ENCODE data around the gene TAF1C.

The TAF1C gene

DNA sequence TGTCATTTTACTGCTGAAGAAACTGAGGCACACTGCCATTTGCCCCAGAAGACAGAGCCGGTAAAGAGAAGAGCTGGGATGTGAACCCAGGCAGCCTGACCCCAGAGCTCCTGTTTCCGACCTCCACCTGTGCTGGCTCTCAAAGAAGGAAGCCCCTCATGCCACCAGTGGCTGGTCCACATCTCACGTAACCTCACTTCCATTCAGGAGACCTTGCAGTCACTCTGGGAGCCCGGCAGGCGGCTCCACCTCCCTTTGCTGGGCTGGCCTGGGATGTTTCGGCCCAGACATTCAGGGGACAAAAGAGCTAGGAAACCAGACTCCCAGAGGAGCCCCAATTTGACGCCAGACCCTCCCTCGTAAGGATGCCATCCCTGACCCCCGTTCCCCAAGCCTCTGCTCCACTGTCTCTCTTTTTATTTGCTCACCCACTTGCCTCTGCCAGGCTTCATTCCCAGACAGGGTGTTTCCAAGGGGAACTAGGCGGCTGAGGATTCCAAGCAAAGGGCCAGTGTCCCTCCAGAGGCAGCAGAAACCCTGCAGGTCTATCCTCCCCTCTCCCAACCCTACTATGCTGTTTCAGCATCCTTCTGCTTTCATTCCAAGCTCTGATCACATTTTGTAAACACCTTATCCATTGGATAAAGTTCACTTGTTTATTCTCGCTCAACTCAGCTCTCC is 2.8 kb downstream of the TAF1C start:
- peak; percentile 53 for DNase-seq (ENCODE audit: low spot score)

DNA sequence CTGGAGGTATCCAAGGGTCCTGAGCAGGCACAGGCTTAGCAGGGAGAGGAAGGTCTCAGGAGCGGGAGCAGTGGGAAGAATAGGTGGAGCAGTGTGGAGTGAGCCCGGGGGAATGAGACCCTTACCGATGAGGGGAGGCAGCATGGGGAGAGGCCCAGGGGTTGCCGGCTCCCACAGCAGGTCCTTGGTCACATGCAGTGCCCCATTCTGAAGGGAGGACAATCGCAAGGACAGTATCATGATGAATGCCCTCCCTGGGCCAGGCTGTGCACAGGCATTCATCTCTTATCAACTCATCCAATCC is 3.3 kb downstream of the TAF1C start:
- DNase-seq (ENCODE audit: low spot score) = no peak

DNA sequence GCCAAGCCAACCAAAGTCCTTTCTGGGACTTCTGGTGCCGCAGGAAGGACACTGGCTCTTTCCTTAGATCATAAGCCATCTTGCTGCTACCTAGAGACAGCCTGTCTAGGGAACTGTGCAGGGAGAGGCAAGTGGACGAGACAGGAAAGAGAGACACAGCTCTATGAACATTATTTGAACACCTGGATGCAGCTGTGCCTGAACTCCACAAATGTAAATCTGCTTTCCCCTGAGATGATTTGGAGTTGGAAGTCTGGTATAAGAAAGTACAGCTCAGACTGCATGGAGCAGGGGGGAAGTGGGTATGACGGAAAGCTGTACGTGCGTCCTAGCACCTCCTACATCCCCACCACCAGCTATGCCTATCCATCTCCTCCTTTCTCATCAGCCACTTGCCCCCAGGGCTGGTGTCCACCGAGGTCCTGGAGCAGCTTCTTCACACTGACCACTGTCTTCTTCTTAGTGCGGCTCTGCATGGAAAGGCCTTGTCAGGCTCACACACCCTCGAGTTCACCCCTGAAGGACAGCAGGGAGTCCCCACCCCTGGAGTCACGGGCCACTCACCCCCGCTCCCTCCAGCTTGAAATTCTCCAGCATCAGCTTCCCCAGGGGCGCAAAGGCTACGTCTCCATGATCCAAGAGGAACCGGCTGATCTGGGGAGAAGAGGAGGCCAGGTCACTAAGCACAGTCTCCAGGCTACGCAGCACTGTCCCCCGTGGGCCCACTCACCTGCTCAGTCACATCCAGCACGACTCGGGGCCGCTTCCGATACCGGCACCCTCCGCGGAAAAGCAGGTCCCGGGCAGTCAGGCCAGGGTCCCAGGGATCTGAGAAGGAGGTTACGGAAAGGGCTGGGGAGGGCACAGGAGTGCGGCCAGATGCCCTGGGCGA is 3.9 kb downstream of the TAF1C start:
- DNase-seq (ENCODE audit: low spot score) = no peak

DNA sequence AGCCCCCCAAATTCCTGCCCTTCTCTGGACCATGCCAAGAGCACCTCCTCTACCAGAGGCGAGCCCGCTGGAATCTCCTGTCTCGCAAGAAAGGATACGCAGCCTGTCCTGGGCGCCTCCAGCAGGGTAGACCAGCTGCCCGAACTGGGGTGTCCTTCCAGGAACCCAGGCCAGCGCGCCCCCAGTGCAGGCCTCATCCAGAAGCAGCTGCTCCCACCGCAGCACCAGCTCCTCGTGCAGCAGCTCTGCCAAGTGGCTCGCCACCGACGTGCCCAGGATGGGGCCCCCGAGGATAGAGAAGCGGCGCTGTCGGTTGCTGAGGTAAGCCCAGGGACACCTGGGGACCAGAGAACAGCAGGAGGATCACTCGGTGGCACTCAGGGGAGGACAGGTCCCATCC is 4.8 kb downstream of the TAF1C start:
- DNase-seq (ENCODE audit: low spot score) = no peak

DNA sequence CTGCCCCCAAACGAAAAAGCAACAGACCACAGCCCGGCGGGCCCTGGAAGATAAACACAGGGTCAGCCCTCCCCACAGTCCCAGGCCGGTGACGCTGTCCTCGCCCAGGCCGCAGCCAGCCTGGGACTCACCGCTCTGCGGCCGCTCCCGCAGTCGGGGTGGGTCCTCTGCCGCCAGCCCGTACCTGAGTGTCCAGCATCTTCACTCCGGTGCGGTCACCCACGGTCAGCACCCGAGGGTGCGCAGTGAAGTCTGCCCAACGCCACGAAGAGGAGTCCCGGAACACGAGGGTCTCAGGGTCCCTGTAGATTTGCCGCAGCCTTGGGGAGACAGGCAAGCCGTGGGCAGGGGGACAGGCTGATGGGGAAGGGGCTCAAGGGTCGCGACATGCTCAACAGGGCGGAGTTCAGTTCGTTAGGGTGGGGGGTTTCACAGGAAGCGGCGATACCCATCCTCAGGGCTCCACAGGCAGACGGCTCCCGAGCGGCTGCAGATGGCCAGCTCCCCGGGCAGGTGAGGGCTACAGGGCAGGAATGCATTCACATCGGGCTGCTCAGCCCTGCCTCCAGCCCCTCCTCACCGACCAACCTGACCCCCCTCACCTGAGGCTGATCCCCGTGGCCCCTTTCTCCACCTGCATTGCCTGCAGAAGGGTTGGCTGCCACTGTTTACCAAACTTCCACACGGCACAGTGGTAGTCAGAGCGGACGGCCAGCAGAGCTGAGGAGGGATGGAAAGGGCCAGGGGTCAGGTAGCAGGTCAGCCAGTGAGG is 5.5 kb downstream of the TAF1C start:
- no peak for DNase-seq (ENCODE audit: low spot score)

DNA sequence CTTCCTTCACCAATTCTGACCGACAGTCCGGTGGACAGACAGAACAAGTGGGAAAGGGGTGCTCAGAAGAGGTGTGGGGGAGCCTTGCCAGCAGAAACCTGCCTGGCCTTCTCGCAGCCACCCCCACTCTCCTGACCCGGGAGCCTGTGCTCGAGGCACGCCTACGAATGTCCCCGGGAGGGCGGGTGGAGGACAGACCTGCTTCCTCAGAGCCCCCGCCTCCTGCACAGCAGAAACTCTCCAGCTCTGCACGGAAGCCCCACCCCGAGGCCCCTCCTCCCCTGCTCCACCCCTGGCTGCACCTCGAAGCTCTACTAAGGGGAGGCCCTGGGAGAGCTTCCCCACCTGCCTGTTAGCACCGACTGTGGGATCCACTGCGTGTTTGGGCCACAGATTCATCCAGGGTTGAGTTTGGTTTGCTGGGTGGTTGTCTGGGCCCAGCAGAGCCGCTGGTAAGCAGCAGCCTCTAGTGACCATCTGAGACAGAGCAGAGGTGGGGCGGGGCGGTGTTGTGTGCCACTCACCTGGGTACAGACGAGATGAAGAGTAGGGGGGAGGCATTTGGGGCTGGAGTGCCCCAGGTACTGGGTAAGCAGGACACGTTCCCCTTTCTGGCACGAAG is 6.2 kb downstream of the TAF1C start:
- no peak for DNase-seq (ENCODE audit: low spot score)

DNA sequence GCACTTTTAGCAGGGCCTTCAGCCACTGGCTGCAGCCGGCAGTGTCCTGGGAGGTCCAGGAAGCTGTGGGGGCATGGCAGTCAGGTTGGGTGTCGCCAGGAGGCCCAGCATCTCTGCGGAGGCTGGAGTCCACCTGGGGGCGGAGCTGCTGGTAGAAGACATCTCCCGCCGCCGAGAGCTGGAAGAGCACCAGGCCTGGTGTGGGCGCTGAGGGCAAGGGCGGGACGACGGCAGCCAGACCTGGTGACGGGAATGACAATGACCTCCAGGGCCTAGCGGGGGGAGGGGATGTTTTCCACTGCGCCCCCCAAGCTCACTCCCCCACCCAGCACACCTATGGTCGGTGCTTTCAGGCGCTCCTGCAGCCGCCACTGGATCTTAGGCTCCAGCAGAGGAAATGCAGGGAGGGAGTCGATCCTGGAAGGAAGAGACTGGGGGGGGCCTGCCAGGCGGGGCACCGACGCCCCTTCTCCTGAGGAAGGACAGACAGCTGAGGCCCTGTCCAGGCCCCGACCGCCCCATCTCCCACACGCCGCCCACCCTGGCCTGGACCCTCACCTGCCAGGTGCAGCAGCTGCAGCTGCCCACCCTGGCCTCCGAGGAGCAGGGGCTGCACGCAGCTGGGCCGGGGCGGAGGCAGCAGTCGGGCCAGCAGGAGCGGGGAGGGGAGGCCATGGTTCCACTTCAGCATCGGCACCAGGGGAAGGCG is 7.1 kb downstream of the TAF1C start:
- no peak for DNase-seq (ENCODE audit: low spot score)

DNA sequence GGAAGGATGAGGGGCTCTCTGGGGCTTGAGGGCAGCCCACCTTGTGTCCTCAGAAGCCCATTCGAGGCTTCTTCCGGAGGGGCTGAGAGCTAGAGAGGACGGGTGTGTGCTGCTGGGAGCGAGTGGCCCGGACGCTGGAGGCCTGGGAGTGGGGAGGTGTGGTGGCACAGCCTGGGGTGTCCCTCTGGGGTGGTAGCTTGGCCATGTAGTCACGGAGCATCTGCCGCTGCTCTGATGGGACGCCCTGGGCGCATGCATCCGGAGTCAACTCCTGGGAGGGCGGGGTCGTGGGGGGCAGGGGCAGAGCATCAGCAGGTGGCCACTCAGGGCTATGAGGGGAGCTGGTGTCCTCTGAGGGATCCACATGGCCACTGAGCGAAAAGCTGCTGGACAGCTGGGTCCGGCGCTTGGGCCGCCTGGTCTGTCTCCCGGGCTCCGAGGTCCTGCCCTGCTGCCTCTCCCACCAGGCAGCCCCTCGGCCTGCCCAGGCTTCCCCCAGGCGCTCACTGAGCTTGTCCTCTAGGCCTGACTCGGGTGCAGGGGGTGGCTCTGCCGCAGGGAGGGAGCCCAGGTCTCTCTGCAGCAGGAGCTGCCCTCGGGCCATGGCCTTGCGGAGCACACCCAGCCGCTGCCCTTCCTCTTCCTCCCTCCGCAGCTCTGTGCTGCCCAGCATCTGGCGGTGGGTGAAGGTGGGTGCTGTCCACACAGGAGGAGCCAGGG is 7.8 kb downstream of the TAF1C start:
- DNase-seq (ENCODE audit: low spot score) = no peak

DNA sequence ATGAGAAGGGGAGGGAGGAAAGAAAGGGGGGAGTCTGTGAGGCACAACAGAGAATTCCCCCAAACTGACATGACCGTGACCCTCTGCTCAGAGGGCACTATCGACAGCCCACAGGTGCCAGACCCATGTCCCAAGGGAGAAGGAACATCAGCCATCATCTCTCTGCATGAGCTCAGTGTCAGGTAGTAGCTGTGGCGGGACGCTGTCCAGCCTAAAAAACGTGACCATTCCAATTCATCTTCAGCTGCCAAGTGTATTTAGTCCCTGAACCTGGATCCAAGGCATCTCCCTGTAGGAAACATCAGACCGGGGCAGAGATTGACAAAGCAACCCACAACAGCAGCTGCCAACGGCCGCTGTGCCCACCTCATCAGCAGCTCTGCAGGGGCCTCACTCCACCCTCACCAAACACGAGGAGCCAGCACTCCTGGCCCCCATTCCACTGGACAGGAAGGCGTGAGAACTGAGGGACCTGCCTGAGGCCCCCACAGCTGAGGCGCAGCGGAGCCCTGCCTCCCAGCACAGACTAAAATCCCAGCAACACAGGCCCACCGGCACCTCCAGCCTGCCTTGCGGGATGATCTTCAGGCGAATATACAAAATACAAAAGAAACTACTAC is 8.6 kb downstream of the TAF1C start:
- DNase-seq (ENCODE audit: low spot score) = no peak

DNA sequence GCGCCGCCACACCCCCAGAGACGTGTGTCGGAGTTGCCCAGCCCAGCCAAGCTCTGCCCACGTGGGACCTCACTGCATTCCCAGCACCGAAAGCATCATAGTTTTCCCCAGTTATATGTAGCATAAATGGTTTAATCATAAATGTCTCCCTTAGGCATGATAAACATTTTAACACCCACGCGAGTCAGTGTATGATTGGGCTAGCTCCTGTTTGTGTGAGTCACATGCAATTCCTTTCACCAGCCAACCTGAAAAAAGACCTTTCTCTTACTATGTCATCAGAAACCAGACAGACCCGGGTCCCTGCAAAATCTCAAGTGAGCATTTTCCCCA is 9.2 kb downstream of the TAF1C start:
- no peak for DNase-seq (ENCODE audit: low spot score)

DNA sequence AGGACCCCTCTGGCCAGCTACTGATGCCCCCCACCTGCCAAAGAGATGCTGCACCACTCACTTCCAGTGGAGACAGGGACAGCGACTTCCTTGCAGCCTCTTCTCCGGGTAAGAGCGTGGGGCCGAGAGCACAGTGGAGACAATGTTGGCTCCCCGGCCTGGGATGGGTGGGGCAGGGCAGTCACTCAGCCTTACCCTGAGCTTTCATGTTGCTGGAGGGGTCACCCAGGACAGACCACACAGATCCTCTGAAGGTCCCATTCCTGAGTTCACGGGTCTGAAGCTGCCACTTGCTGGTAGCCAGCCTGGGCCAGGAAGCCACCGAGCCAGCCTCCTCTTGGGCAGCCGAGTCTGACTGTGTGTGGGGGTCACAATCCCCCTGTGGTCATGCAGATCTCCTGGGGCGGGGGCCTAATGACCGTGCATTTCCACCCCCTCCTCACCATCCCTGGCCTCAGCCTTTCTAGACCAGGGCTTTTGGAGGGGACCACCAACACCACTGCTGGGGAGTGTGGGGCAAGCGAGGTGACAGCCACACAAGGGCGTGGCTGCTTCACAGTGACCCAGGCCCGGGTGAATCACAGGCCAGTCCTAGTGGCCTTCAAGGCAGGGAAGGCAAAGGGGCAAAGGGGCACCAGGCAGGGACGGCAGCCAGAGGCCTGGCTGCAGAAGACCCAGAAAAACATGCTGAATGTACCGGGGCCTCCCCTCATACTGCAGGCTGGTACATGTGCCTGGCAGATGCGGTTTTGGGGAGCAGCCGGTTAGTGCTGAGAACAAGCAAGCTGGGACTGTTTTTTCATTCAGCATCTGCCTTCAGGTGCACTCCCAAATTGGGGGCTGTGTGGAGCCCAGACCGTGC is 10.4 kb downstream of the TAF1C start:
- DNase-seq (ENCODE audit: low spot score) = no peak

DNA sequence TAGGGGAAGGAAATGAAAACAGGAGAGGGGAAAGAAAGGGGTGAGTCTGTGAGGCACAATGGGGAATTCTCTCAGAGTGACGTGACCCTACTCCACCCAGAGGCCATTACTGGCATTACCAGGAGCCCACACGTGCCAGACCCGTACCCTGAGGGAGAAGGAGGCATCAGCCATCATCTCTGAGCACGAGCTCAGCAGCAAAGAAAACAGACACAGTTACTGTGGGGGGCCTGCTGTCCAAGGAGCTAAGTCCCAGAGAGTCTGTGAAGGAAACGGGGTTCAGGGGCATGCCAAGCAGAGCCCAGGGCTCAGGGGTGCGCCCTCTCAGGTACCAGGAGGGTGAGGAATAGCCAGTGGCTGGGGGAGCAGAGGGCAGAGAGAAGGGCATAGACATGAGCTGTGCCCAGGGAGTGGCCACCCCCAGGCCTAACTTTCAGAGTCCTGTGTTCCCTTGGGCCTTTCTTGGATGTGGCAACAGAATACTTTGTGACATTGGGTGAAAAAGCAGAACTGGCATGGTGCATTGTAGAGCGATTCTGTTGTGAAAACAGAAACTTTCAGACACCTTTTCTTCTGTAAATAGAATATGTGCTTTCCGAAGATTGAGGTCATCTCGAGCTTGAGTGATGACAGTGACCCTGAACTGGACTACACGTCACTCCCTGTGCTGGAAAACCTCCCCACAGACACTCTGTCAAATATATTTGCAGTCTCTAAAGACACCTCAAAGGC is 11.3 kb downstream of the TAF1C start:
- DNase-seq (ENCODE audit: low spot score) = no peak

DNA sequence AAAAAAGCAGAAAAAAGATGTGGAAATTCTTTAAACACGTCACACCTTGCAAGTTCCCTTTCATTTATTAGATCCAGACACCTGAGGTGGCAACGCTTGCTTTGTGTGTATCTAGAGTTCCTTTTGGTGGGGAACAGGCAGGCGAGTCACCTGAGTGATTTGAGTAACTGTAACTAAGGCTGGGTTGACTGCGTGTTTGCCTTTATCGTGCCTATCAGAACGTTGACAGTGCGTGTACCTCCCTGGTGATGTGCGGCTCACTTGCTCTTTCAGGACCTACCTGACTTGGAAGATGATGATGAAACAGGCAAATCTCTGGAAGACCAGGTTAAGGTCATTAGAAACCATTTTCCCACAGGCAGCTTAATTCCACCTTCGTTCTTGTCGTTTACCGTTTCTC is 12.5 kb downstream of the TAF1C start:
- DNase-seq (ENCODE audit: low spot score) = no peak

DNA sequence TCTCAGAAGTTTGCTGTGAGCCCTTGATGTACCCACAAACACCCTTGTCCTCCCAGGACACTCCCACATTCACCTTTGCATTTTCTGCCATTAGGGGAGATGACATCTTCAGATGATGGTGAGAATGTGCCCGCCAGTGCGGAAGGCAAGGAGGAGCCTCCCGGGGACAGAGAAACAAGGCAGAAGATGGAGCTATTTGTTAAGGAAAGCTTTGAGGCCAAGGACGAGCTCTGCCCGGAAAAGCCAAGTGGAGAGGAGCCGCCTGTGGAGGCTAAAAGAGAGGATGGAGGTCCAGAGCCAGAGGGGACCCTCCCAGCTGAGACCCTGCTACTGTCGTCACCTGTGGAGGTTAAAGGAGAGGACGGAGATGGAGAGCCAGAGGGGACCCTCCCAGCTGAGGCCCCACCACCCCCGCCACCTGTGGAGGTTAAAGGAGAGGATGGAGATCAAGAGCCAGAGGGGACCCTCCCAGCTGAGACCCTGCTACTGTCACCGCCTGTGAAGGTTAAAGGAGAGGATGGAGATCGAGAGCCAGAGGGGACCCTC is 17.0 kb downstream of the TAF1C start:
- no peak for DNase-seq (ENCODE audit: low spot score)

DNA sequence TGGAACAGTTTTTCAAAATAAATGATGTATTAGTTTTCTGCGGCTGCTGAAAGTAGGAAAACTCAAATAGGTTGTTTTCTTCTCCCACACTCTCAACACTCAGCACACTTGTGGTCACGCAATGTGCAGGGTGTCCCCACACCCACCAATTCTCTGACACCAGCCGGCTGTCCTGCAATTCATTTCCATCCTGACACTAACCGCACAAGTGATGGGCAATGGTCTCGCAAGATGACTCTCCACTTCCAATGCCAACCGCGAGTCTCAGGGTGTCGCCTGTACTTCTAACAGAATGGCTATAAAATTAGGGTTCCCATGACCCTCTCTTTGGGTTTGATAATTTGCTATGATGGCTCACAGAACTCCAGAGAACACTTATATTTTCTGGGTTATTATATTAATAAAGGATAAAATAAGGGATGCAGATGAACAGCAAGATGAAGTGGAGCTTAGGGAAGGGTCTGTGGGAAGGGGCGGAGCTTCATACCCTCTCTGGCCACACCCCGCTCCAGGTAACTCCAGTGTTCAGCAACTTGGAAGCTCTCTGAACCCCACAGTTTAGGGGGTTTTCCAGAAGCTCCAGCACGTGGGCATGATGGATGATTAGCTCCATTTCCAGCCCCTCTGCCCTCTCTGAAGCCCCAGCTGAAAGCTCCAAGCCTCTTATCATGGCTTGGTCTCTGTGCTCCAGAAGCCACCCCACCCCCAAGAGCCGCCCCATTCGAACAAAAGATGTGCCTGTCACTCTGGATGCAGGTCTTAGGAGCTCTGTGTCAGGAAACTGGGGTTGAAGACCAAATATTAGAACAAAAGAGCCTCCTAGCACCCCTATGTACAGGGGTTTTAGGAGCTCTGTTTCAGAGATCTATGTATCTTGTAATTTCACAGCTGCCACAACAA is 19.8 kb downstream of the TAF1C start:
- DNase-seq (ENCODE audit: low spot score) = no peak

DNA sequence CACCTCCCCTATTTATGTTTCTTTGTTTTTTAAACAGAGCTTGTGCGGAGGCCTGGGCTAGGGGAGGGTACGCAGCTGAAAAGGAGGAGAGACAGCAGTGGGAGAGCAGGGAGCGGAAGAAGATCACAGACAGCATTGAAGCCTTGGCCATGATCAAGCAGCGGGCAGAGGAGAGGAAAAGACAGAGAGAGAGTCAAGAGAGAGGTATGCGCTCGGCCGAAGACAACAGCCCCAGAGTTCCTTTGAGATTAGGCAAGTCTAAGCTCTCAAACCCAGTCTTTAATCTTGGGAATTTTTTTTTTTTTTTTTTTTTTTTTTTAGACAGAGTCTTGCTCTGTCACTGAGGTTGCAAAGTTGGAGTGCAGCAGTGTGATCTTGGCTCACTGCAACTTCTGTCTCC is 21.1 kb downstream of the TAF1C start:
- DNase-seq (ENCODE audit: low spot score) = no peak

DNA sequence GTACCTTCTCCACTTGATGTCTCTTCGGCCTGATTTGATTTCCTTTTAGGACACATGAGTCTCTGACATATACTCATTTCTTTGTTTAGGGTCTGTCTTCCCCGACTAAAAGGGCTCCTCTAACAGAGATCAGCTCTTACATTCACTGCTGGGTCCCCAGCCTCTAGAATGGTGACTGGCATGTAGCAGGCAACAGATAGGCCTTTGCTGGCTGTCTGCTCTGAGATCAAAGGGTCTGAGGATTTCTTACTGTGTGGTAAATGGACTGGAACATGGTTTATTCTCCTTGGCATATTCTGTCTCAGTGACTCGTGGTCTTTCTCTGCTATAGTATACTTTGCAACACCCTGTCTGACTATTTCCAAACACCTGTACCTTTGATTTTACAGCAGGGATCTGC is 25.1 kb downstream of the TAF1C start:
- DNase-seq (ENCODE audit: low spot score) = no peak

DNA sequence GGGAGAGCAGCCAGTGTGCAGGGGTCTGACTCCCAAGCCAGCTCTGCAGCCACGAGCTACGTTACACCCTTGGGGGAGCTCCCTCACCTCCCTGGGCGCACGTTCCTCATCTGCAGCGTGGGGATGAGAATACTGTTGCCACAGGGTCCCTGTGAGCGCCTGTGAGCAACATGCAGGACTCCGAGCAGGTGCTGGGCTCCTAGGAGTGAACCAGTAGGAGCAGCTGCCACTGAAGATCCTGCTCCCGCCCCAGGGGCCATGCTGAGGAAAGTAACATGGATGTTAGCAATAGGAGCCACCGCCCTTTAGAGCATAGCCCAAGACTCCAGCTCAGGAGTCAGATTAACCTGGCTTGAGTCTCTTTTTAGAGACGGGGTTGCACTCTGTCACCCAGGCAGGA is 25.8 kb downstream of the TAF1C start:
- DNase-seq (ENCODE audit: low spot score) = no peak

All from hepatic stellate cell (primary cell).